Astrocyte of the spinal cord (primary cell): ENCODE results near the gene ARNT2.
"Not testable (repeated sequence)": the region's sequence is repeated elsewhere in the genome, so short reads cannot be mapped to it uniquely, and the experiment has no call there.

Experiments used
- DNase-seq: peaks from one replicate; pipeline ENCODE4 v3.0.0; 2011; ENCODE audit warnings: low read depth, low spot score
- H3K4me3 ChIP-seq: 2 replicates; pipeline ENCODE4 v1.5.1; 2011; ENCODE audit warnings: low read depth, mild to moderate bottlenecking, low read length, moderate library complexity
- CTCF ChIP-seq: IDR thresholded peaks from 2 replicates; pipeline ENCODE4 v1.5.1; 2012; ENCODE audit warnings: low read depth, mild to moderate bottlenecking, low read length, inconsistent platforms
- in situ Hi-C: cut with HindIII; loops from 2 replicates; pipeline ENCODE4 v1.10.0; 2017; ENCODE audit warnings: low sequenced_read_pairs

Gene ARNT2

GRCh38 chr15:80379693-80380092 lies 24.5 kb upstream of the ARNT2 start:
- in situ Hi-C loops = no loop called here
- no peak overlapping the region for H3K4me3 ChIP-seq
- no peak for DNase-seq
- TF ChIP-seq CTCF = no peak

- in situ Hi-C loops = no loop called here
- no peak for DNase-seq
- TF ChIP-seq CTCF = no peak
- no peak overlapping the region for H3K4me3 ChIP-seq
Measured at GRCh38 chr15:80380154-80380553, 24.0 kb upstream of the ARNT2 start.

GRCh38 chr15:80382285-80382684 lies 21.9 kb upstream of the ARNT2 start:
- DNase-seq = no peak
- no peak overlapping the region for H3K4me3 ChIP-seq
- TF ChIP-seq CTCF = no peak
- in situ Hi-C loops = no loop called here

DNA sequence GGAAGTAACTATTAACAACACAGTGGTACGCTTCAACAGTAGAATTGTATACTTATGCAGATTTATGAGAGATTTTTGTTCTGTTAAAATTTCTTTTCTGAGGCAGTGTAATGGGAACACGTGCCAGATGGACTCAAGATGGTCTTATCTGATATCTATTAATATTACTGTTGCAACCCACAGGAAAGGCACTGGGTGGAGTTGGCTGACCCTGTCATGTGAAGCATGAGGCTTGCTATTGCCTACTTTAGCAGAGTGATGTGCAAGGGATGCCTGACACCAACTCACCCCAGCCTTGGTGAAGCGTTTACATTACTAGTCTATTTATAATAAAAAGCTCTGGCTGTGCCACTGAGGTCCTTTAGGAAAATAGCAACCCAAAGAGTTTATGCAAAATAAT lies 19.8 kb upstream of the ARNT2 start:
- TF ChIP-seq CTCF = no peak
- no peak overlapping the region for H3K4me3 ChIP-seq
- no peak for DNase-seq
- in situ Hi-C loops = no loop called here

GRCh38 chr15:80386151-80386550 lies 18.0 kb upstream of the ARNT2 start:
- no peak for DNase-seq
- no peak overlapping the region for H3K4me3 ChIP-seq
- in situ Hi-C loops = no loop called here
- no peak for TF ChIP-seq CTCF

DNA sequence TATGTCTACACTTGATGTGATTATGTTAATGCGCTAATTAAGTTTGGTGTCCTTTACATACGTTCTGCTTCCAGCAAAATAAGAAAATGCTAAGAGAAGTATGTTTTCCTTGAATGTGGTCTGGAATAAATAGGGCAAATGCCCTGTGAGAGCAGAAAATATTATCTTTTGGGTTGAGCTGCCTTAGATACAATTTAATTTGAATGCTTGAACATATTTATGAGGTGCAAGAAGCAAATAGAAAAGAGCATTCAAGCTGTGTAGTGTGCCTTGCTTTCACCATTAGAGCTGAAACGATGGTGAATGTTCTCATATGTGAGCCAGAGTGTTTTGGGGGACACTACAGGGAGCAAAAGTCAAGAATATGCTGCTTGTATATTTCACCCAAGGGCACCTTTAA lies 15.9 kb upstream of the ARNT2 start:
- no peak for DNase-seq
- no peak overlapping the region for H3K4me3 ChIP-seq
- TF ChIP-seq CTCF = no peak
- in situ Hi-C loops = no loop called here

GRCh38 chr15:80389370-80389769 lies 14.8 kb upstream of the ARNT2 start:
- DNase-seq = no peak
- TF ChIP-seq CTCF = no peak
- H3K4me3 ChIP-seq = no peak overlapping the region
- in situ Hi-C loops = no loop called here

DNA sequence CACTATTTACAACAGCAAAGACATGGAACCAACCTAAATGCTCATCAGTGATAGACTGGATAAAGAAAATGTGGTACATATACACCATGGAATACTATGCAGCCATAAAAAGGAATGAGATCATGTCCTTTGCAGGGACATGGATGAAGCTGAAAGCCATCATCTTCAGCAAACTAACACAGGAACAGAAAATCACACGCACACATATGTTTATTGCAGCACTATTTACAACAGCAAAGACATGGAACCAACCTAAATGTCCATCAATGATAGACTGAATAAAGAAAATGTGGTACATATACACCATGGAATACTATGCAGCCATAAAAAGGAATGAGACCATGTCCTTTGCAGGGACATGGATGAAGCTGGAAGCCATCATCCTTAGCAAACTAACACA lies 13.2 kb upstream of the ARNT2 start:
- in situ Hi-C loops, DNase-seq, H3K4me3 ChIP-seq: not testable (repeated sequence)
